GM12892 (cell line): ENCODE measurements around the gene IFT27.

Experiments
- POLR2A ChIP-seq: IDR thresholded peaks from 2 replicates; pipeline ENCODE4 v1.6.1; 2011; ENCODE audit warnings: low read depth, low read length, control low read depth
- POLR2AphosphoS5 ChIP-seq: IDR thresholded peaks from 2 replicates; pipeline ENCODE4 v1.6.1; 2011; ENCODE audit warnings: low read depth, low read length, control low read depth
- TAF1 ChIP-seq: IDR thresholded peaks from 2 replicates; pipeline ENCODE4 v1.6.1; 2011; ENCODE audit warnings: low read depth, mild to moderate bottlenecking, control low read depth, low read length, borderline replicate concordance

DNA sequence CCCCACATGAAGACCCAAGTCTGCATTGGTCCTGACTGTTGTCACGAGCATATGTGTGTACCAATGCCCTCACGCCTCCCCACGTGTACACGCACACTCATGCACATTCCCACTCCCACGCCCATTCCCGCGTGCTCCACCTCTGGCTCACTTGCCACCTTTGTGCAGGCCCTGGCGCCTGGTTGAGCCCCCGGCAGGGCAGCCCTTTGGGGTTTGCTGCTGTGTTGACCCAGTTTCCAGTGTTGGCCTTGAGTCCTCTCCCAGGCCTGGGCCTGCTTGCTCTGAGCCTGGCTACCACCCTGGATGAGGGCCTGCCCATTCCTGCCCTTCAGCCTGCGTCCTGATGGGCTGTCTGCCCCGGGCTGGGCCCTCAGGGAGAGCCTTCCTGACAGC, 22.8 kb upstream of the IFT27 start:
- TF ChIP-seq POLR2A = no peak
- TF ChIP-seq POLR2AphosphoS5 = no peak
- no peak for TF ChIP-seq TAF1
